HCT116 (cell line): ENCODE measurements around the gene NT5DC2. TPM values are rescaled to one million over a fixed set of nuclear protein-coding genes. Genes with fewer than 3 reads are reported as not detected.

Experiments
- ATAC-seq: fragments of 200-7000 bp; cut with Tn5 transposase; 2 replicates; pipeline ENCODE4 v1.9.1; 2020; ENCODE audit warnings: mild to moderate bottlenecking, moderate library complexity
- BruUV-seq: library from RNA; stranded (reverse); fragments of 400-500 nt; replicated peaks from 2 replicates; lab custom pipeline; 2021; lab: Mats Ljungman, UMichigan
- CTCF ChIA-PET: fragments of 300-600 bp; sonication (Branson Sonifier 250); formaldehyde crosslinking; loops from one replicate; lab custom pipeline; 2021; ENCODE audit warnings: antibody characterized with exemption; lab: Charles Lee
- POLR2A ChIA-PET: fragments of 300-600, 350-600 bp; sonication (Branson Sonifier 250); formaldehyde crosslinking; loops from one replicate; lab custom pipeline; 2021; ENCODE audit warnings: antibody characterized with exemption; lab: Charles Lee
- RAD21 ChIA-PET, 2 experiments: fragments of 300-600 bp; sonication (Branson Sonifier 250); formaldehyde crosslinking; loops; one replicate each; lab custom pipeline; 2023; ENCODE audit warnings: low total read pairs in 2 of 2; ENCODE audit not compliant: uncharacterized antibody in 2 of 2, unreplicated experiment in 2 of 2, low non-redundant PET in 1 of 2; lab: Charles Lee
- DNase-seq: peaks from one replicate; pipeline ENCODE4 v3.0.0-alpha.2; 2010; ENCODE audit warnings: low read depth, low spot score
- H2AFZ ChIP-seq: fragments of 200-600 bp; shearing (Covaris generic), sonication (generic); 2 replicates; pipeline ENCODE4 v1.6.1; 2017; ENCODE audit warnings: low read depth, mixed run types, mixed read lengths, antibody characterized with exemption, low read length; ENCODE audit not compliant: poor library complexity, severe bottlenecking
- H3K27ac ChIP-seq: 2 replicates; pipeline ENCODE4 v1.5.1; 2012; ENCODE audit warnings: low read depth, low read length
- H3K27me3 ChIP-seq: fragments of 200-600 bp; sonication (generic); 2 replicates; pipeline ENCODE4 v1.6.1; 2016; ENCODE audit warnings: mixed run types, low read length, mixed read lengths; ENCODE audit not compliant: insufficient read depth
- H3K36me3 ChIP-seq, 2 experiments: fragments of 200-500 bp in 1 of 2; fragments of 200-600 bp in 1 of 2; sonication (Bioruptor generic) in 1 of 2; sonication (generic) in 1 of 2; 2 replicates each; pipeline versions ENCODE4 v1.5.1 to v1.6.1; 2014 to 2016; ENCODE audit warnings: low read length in 2 of 2, inconsistent platforms in 1 of 2, mixed read lengths in 1 of 2, mixed run types in 1 of 2; ENCODE audit not compliant: insufficient read depth in 2 of 2, control insufficient read depth in 1 of 2
- H3K4me1 ChIP-seq, 2 experiments: fragments of 200-600 bp in 1 of 2; sonication (generic) in 1 of 2; 2 replicates each; pipeline versions ENCODE4 v1.5.1 to v1.6.1; 2012 to 2017; ENCODE audit warnings: low read length in 2 of 2, inconsistent platforms in 1 of 2, mild to moderate bottlenecking in 1 of 2, mixed read lengths in 1 of 2, mixed run types in 1 of 2, moderate library complexity in 1 of 2; ENCODE audit not compliant: insufficient read depth in 2 of 2, control insufficient read depth in 1 of 2
- H3K4me2 ChIP-seq: fragments of 200-600 bp; sonication (generic); 2 replicates; pipeline ENCODE4 v1.6.1; 2017; ENCODE audit warnings: mixed run types, low read length, mixed read lengths
- H3K4me3 ChIP-seq, 2 experiments: fragments of 200-600 bp in 1 of 2; sonication (generic) in 1 of 2; replicated peaks in 1 of 2; 2 replicates each; pipeline ENCODE4 v1.5.1; 2011 to 2016; ENCODE audit warnings: low read length in 2 of 2, control low read depth in 1 of 2, low read depth in 1 of 2, mild to moderate bottlenecking in 1 of 2, mixed read lengths in 1 of 2, mixed run types in 1 of 2
- H3K79me2 ChIP-seq: fragments of 200-600 bp; sonication (generic); 2 replicates; pipeline ENCODE4 v1.6.1; 2017; ENCODE audit warnings: mild to moderate bottlenecking, mixed run types, low read length, moderate library complexity, mixed read lengths; ENCODE audit not compliant: insufficient read depth
- H3K9ac ChIP-seq: fragments of 200-600 bp; sonication (generic); 2 replicates; pipeline ENCODE4 v1.6.1; 2016; ENCODE audit warnings: low read length, mixed read lengths
- H3K9me2 ChIP-seq: fragments of 200-600 bp; sonication (generic), shearing (Covaris generic); 2 replicates; pipeline ENCODE4 v1.6.1; 2017; ENCODE audit warnings: mixed run types, mild to moderate bottlenecking, moderate library complexity; ENCODE audit not compliant: insufficient read depth
- H3K9me3 ChIP-seq, 2 experiments: fragments of 200-500 bp in 1 of 2; fragments of 200-600 bp in 1 of 2; sonication (Bioruptor generic) in 1 of 2; sonication (generic) in 1 of 2; 2 replicates each; pipeline ENCODE4 v1.6.1; 2014 to 2017; ENCODE audit warnings: low read length in 2 of 2, mixed read lengths in 2 of 2, inconsistent platforms in 1 of 2, low read depth in 1 of 2, mild to moderate bottlenecking in 1 of 2, mixed run types in 1 of 2, moderate library complexity in 1 of 2; ENCODE audit not compliant: control insufficient read depth in 1 of 2, insufficient read depth in 1 of 2
- H4K20me1 ChIP-seq: fragments of 200-600 bp; sonication (generic), shearing (Covaris generic); 2 replicates; pipeline ENCODE4 v1.6.1; 2017; ENCODE audit warnings: mixed run types, mild to moderate bottlenecking, moderate library complexity; ENCODE audit not compliant: insufficient read depth
- CBX3 ChIP-seq: IDR thresholded peaks from 2 replicates; pipeline ENCODE4 v1.6.1; 2012; ENCODE audit warnings: low read depth
- CEBPB ChIP-seq: IDR thresholded peaks from 2 replicates; pipeline ENCODE4 v1.6.1; 2012; ENCODE audit warnings: low read depth
- EGR1 ChIP-seq: IDR thresholded peaks from 2 replicates; pipeline ENCODE4 v1.6.1; 2012; ENCODE audit warnings: low read depth
- EZH2 ChIP-seq: fragments of 200-600 bp; sonication (generic); IDR thresholded peaks from 2 replicates; pipeline ENCODE4 v1.6.1; 2017; ENCODE audit warnings: antibody characterized with exemption, mixed run types
- EZH2phosphoT487 ChIP-seq: fragments of 200-600 bp; IDR thresholded peaks from 2 replicates; pipeline ENCODE4 v1.6.1; 2018; ENCODE audit warnings: antibody characterized with exemption, borderline replicate concordance
- POLR2A ChIP-seq: IDR thresholded peaks from 2 replicates; pipeline ENCODE4 v1.7.0; 2011; ENCODE audit warnings: borderline replicate concordance; ENCODE audit not compliant: insufficient read depth, insufficient read length; ENCODE audit errors: extremely low read depth
- POLR2AphosphoS5 ChIP-seq: IDR thresholded peaks from 2 replicates; pipeline ENCODE4 v1.6.1; 2011; ENCODE audit warnings: mild to moderate bottlenecking, low read depth, low read length, moderate library complexity
- RAD21 ChIP-seq: IDR thresholded peaks from 2 replicates; pipeline ENCODE4 v1.6.1; 2012; ENCODE audit warnings: low read depth, mild to moderate bottlenecking
- SIN3A ChIP-seq: IDR thresholded peaks from 2 replicates; pipeline ENCODE4 v1.6.1; 2012; ENCODE audit warnings: low read depth
- SRF ChIP-seq: IDR thresholded peaks from 2 replicates; pipeline ENCODE4 v1.6.1; 2012; ENCODE audit warnings: low read depth
- YY1 ChIP-seq: IDR thresholded peaks from 2 replicates; pipeline ENCODE4 v1.6.1; 2011; ENCODE audit warnings: low read length, low read depth, moderate library complexity, mild to moderate bottlenecking; ENCODE audit not compliant: insufficient replicate concordance; ENCODE audit errors: extremely low read depth
- intact Hi-C: fragments of 100-400 bp; cut with micrococcal nuclease; formaldehyde crosslinking; loops from 2 replicates; pipeline ENCODE4 v1.10.0; 2022
- total RNA-seq: library from RNA; stranded (reverse); gene quantifications from one replicate; pipeline ENCODE4 v1.2.1, GENCODE V29; 2021; ENCODE audit not compliant: unreplicated experiment
- TF ChIP-seq, protein P1 (sequence below): IDR thresholded peaks from 2 replicates; pipeline ENCODE4 v1.6.1; 2012; ENCODE audit warnings: low read depth
- TF ChIP-seq, protein P2 (sequence below): IDR thresholded peaks from 2 replicates; pipeline ENCODE4 v1.6.1; 2012
- TF ChIP-seq, protein P3 (sequence below), 3 experiments: fragments of 200-600 bp in 1 of 3; sonication (generic) in 1 of 3; IDR thresholded peaks in 2 of 3; conservative IDR thresholded peaks in 1 of 3; 2 replicates each; pipeline ENCODE4 v1.5.1; 2012 to 2017; ENCODE audit warnings: low read depth in 2 of 3, low read length in 2 of 3, antibody characterized with exemption in 1 of 3, borderline replicate concordance in 1 of 3, control low read depth in 1 of 3, mild to moderate bottlenecking in 1 of 3, mixed read lengths in 1 of 3, mixed run types in 1 of 3, moderate library complexity in 1 of 3; ENCODE audit not compliant: insufficient read depth in 1 of 3

Gene NT5DC2
- total RNA-seq, 1 experiment from 2014 or later: 125 TPM

DNA sequence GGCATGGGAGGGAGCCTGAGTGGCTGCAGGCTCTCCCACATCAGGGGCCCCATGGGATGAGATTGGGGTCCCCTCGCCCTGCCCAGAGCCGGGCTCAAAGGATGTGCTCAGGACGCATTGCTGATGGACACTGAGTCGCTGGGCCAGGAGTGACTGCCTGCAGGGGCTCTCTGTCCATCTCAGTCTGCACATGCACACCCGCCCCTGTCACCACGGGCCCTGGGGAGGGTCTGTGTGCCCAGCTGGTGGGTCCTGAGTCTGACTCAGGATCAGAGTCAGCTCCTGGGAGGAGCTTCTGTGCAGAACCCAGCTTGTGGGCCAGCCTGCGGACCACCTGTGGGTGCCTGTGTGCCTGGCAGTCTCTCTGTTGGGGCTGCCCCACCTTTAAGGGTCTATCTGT lies 20.4 kb downstream of the NT5DC2 start:
- ATAC-seq (no peak), DNase-seq (no peak)
- H3K4me2 ChIP-seq: no peak overlapping the region
- ChIA-PET CTCF (no interaction called here), POLR2A (no interaction called here), RAD21 (no interaction called here)
- no peaks in the 10 kb centered on the region for H3K27me3 ChIP-seq
- no peak for TF ChIP-seq SRF
- no peak for TF ChIP-seq POLR2A
- TF ChIP-seq EGR1: no peak
- no peak overlapping the region for H2AFZ ChIP-seq
- peaks cover 0 to 6% of the 10 kb centered on the region in 2 experiments; a peak in 1 of 4 replicates for H3K4me1 ChIP-seq
- H3K27ac ChIP-seq: no peak overlapping the region
- no TSS peak for BruUV-seq
- H3K9me3 ChIP-seq: no peaks in the 10 kb centered on the region
- H3K4me3 ChIP-seq: no peak overlapping the region
- H3K9ac ChIP-seq: no peak overlapping the region
- no peaks in the 10 kb centered on the region for H3K9me2 ChIP-seq
- no peaks in the 10 kb centered on the region for H3K79me2 ChIP-seq
- intact Hi-C loops: no loop called here
- H4K20me1 ChIP-seq: no peaks in the 10 kb centered on the region
- no peaks in the 10 kb centered on the region for H3K36me3 ChIP-seq

DNA sequence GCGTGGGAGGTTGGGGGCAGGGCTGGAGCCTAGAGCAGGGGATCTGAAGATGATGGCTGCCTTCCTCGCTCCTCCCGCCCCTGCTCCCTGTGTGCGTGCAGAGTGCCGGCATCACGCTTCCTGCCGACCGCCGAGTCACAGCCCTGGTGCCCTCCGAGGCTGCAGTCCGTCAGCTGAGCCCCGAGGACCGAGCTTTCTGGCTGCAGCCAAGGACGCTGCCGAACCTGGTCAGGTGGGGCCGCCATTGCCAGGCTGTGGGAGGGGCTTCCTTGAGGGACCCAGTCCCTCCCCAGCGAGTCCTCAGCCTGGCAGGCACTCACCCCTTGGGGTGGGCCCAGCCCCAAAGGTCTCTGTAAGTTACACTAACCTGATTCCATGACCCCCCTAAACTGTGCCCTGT lies 20.9 kb downstream of the NT5DC2 start:
- Histone ChIP-seq H3K27ac (no peak overlapping the region), H3K9me2 (no peaks in the 10 kb centered on the region), H4K20me1 (no peaks in the 10 kb centered on the region), H3K9ac (no peak overlapping the region), H3K4me3 (no peak overlapping the region), H3K4me1 (peaks cover 0 to 6% of the 10 kb centered on the region in 2 experiments; a peak in 1 of 4 replicates), H3K79me2 (no peaks in the 10 kb centered on the region), H3K36me3 (no peaks in the 10 kb centered on the region), H2AFZ (no peak overlapping the region), H3K9me3 (no peaks in the 10 kb centered on the region), H3K4me2 (no peak overlapping the region), H3K27me3 (no peaks in the 10 kb centered on the region)
- intact Hi-C loops: no loop called here
- BruUV-seq: no TSS peak
- POLR2A ChIA-PET: no interaction called here
- DNase-seq (no peak), ATAC-seq (no peak)
- RAD21 ChIA-PET: no interaction called here
- TF ChIP-seq, protein P1, sequence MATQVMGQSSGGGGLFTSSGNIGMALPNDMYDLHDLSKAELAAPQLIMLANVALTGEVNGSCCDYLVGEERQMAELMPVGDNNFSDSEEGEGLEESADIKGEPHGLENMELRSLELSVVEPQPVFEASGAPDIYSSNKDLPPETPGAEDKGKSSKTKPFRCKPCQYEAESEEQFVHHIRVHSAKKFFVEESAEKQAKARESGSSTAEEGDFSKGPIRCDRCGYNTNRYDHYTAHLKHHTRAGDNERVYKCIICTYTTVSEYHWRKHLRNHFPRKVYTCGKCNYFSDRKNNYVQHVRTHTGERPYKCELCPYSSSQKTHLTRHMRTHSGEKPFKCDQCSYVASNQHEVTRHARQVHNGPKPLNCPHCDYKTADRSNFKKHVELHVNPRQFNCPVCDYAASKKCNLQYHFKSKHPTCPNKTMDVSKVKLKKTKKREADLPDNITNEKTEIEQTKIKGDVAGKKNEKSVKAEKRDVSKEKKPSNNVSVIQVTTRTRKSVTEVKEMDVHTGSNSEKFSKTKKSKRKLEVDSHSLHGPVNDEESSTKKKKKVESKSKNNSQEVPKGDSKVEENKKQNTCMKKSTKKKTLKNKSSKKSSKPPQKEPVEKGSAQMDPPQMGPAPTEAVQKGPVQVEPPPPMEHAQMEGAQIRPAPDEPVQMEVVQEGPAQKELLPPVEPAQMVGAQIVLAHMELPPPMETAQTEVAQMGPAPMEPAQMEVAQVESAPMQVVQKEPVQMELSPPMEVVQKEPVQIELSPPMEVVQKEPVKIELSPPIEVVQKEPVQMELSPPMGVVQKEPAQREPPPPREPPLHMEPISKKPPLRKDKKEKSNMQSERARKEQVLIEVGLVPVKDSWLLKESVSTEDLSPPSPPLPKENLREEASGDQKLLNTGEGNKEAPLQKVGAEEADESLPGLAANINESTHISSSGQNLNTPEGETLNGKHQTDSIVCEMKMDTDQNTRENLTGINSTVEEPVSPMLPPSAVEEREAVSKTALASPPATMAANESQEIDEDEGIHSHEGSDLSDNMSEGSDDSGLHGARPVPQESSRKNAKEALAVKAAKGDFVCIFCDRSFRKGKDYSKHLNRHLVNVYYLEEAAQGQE: no peak
- no peak for TF ChIP-seq SIN3A
- TF ChIP-seq EZH2: no peak
- TF ChIP-seq, protein P2, sequence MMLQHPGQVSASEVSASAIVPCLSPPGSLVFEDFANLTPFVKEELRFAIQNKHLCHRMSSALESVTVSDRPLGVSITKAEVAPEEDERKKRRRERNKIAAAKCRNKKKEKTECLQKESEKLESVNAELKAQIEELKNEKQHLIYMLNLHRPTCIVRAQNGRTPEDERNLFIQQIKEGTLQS: no peak
- TF ChIP-seq POLR2A: no peak
- no peak for TF ChIP-seq CEBPB
- TF ChIP-seq POLR2AphosphoS5: no peak
- TF ChIP-seq CBX3: no peak
- TF ChIP-seq RAD21: no peak
- no peak for TF ChIP-seq YY1
- TF ChIP-seq EZH2phosphoT487: no peak
- TF ChIP-seq, protein P3, sequence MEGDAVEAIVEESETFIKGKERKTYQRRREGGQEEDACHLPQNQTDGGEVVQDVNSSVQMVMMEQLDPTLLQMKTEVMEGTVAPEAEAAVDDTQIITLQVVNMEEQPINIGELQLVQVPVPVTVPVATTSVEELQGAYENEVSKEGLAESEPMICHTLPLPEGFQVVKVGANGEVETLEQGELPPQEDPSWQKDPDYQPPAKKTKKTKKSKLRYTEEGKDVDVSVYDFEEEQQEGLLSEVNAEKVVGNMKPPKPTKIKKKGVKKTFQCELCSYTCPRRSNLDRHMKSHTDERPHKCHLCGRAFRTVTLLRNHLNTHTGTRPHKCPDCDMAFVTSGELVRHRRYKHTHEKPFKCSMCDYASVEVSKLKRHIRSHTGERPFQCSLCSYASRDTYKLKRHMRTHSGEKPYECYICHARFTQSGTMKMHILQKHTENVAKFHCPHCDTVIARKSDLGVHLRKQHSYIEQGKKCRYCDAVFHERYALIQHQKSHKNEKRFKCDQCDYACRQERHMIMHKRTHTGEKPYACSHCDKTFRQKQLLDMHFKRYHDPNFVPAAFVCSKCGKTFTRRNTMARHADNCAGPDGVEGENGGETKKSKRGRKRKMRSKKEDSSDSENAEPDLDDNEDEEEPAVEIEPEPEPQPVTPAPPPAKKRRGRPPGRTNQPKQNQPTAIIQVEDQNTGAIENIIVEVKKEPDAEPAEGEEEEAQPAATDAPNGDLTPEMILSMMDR (IDR thresholded peaks at IDR 0.05 in 2 of 3, conservative IDR thresholded peaks at IDR 0.05 in 1 of 3; ENCODE audit: borderline replicate concordance in 1 of 3, insufficient read depth in 1 of 3, low read depth in 2 of 3, low read length in 2 of 3): no peak
- TF ChIP-seq EGR1: no peak
- CTCF ChIA-PET: no interaction called here
